Loucy (cell line): Measurements from ENCODE around the gene GNAT1.

Experiments
- EZH2phosphoT487 ChIP-seq: fragments of 200-600 bp; IDR thresholded peaks from 2 replicates; pipeline ENCODE4 v1.6.1; 2018; ENCODE audit warnings: antibody characterized with exemption, mild to moderate bottlenecking, moderate library complexity, borderline replicate concordance
- TF ChIP-seq, protein P1 (sequence below): fragments of 200-600 bp; sonication (generic); conservative IDR thresholded peaks from 2 replicates; pipeline ENCODE4 v1.5.1; 2014; ENCODE audit warnings: mild to moderate bottlenecking, antibody characterized with exemption, low read length

- TF ChIP-seq, protein P1, sequence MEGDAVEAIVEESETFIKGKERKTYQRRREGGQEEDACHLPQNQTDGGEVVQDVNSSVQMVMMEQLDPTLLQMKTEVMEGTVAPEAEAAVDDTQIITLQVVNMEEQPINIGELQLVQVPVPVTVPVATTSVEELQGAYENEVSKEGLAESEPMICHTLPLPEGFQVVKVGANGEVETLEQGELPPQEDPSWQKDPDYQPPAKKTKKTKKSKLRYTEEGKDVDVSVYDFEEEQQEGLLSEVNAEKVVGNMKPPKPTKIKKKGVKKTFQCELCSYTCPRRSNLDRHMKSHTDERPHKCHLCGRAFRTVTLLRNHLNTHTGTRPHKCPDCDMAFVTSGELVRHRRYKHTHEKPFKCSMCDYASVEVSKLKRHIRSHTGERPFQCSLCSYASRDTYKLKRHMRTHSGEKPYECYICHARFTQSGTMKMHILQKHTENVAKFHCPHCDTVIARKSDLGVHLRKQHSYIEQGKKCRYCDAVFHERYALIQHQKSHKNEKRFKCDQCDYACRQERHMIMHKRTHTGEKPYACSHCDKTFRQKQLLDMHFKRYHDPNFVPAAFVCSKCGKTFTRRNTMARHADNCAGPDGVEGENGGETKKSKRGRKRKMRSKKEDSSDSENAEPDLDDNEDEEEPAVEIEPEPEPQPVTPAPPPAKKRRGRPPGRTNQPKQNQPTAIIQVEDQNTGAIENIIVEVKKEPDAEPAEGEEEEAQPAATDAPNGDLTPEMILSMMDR = peak; percentile 70
- no peak for TF ChIP-seq EZH2phosphoT487
Measured at GRCh38 chr3:50194128-50194902, 2.9 kb downstream of the GNAT1 start.
